ENCODE results near the gene RALGAPB. TPM values are rescaled to one million over a fixed set of nuclear protein-coding genes. Genes with fewer than 3 reads are reported as not detected.

Gene RALGAPB
- total and polyA plus RNA-seq, 2 of the 13 experiments (the other 11 are each of a cell fraction or from before 2014, with no cell fraction given), result 17.6 to 30.6 TPM

DNA sequence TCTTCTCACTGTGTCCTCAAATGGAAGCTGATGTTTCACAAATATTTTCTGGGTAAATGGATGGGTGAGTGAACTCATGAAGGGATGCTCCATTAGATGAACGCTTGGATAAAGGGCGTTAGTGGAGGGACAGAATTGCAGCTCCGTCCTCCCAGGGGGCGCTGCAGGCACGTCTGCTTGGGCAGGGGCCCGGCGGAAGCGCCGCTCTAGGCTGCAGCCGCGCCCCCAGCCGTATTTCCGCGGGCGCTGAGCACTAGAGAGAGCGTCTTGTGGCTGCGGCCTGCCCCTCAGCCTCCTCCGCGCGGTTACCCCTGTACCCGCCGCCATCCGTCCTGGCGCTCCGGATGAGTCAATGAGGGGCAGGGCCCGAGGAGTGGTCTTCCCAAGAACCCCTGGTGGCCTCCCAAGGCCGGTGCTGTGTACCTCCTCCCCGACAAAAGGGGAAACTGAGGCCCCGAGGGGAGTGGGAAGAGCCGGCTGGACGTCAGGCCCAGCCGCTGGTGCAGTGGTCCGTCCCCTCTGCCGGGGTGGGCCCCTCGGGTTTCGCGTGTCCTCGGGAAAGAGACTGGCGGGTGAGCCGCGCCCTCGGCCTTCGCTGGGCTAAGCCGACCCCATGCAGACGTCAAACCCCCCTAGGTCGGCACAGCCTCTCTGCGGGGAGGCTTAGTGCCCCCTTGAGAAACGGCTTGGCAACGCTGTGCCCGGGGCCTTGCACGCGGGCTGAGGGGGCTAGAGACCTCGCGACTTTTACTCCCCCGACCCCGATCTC, 26.0 kb upstream of the RALGAPB start (continued):
- TF ChIP-seq, protein P1, sequence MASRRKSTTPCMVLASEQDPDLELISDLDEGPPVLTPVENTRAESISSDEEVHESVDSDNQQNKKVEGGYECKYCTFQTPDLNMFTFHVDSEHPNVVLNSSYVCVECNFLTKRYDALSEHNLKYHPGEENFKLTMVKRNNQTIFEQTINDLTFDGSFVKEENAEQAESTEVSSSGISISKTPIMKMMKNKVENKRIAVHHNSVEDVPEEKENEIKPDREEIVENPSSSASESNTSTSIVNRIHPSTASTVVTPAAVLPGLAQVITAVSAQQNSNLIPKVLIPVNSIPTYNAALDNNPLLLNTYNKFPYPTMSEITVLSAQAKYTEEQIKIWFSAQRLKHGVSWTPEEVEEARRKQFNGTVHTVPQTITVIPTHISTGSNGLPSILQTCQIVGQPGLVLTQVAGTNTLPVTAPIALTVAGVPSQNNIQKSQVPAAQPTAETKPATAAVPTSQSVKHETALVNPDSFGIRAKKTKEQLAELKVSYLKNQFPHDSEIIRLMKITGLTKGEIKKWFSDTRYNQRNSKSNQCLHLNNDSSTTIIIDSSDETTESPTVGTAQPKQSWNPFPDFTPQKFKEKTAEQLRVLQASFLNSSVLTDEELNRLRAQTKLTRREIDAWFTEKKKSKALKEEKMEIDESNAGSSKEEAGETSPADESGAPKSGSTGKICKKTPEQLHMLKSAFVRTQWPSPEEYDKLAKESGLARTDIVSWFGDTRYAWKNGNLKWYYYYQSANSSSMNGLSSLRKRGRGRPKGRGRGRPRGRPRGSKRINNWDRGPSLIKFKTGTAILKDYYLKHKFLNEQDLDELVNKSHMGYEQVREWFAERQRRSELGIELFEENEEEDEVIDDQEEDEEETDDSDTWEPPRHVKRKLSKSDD (CRISPR knock-in tag; IDR thresholded peaks at IDR 0.05; ENCODE audit: low read depth), result peak; percentile 76; the same call in 1 of the 2 replicates
- TF ChIP-seq ZNF17 (CRISPR knock-in tag; IDR thresholded peaks at IDR 0.05) (peak; percentile 75; the same call in 1 of the 2 replicates), ZNF496 (CRISPR knock-in tag; IDR thresholded peaks at IDR 0.05; ENCODE audit: insufficient replicate concordance) (no peak), NRL (CRISPR knock-in tag; IDR thresholded peaks at IDR 0.05; ENCODE audit: borderline replicate concordance) (peak; percentile 99), SRSF1 (optimal IDR thresholded peaks at IDR 0.05; ENCODE audit: low read depth, low read length) (peak; percentile 92), ZNF484 (CRISPR knock-in tag; IDR thresholded peaks at IDR 0.05; ENCODE audit: borderline replicate concordance, low read depth) (peak; percentile 81; the same call in 1 of the 2 replicates), ZZZ3 (CRISPR knock-in tag; IDR thresholded peaks at IDR 0.05; ENCODE audit: borderline replicate concordance) (peak; percentile 100), SALL1 (CRISPR knock-in tag; IDR thresholded peaks at IDR 0.05) (peak; percentile 97), TRIM22 (IDR thresholded peaks at IDR 0.05) (no peak), MTF2 (CRISPR knock-in tag; IDR thresholded peaks at IDR 0.05; ENCODE audit: borderline replicate concordance) (peak; percentile 73; the same call in 1 of the 2 replicates), KDM4B (CRISPR knock-in tag; IDR thresholded peaks at IDR 0.05) (peak; percentile 97), ZBTB7A (CRISPR knock-in tag; IDR thresholded peaks at IDR 0.05) (peak; percentile 84; the same call in 1 of the 2 replicates), ZNF33B (CRISPR knock-in tag; IDR thresholded peaks at IDR 0.05) (peak; percentile 66; the same call in 1 of the 2 replicates), KLF13 (CRISPR knock-in tag; IDR thresholded peaks at IDR 0.05) (peak; percentile 90), ZNF678 (CRISPR knock-in tag; IDR thresholded peaks at IDR 0.05) (peak; percentile 91; the same call in 1 of the 2 replicates), POLR2G (IDR thresholded peaks at IDR 0.05; ENCODE audit: low read depth, low read length) (peak; percentile 98), ZFP1 (CRISPR knock-in tag; IDR thresholded peaks at IDR 0.05) (peak; percentile 97), MIXL1 (CRISPR knock-in tag; IDR thresholded peaks at IDR 0.05) (peak; percentile 81), ZNF451 (CRISPR knock-in tag; IDR thresholded peaks at IDR 0.05) (peak; percentile 97), ZMYM4 (CRISPR knock-in tag; IDR thresholded peaks at IDR 0.05) (peak; percentile 100), ZNF503 (CRISPR knock-in tag; IDR thresholded peaks at IDR 0.05) (peak; percentile 91), ZNF136 (CRISPR knock-in tag; IDR thresholded peaks at IDR 0.05; ENCODE audit: low read depth) (peak; percentile 96; the same call in 1 of the 2 replicates)
- TF ChIP-seq, protein P2, sequence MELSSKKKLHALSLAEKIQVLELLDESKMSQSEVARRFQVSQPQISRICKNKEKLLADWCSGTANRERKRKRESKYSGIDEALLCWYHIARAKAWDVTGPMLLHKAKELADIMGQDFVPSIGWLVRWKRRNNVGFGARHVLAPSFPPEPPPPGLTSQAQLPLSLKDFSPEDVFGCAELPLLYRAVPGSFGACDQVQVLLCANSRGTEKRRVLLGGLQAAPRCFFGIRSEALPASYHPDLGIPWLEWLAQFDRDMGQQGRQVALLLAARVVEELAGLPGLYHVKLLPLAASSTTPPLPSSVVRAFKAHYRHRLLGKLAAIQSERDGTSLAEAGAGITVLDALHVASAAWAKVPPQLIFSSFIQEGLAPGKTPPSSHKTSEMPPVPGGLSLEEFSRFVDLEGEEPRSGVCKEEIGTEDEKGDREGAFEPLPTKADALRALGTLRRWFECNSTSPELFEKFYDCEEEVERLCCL (CRISPR knock-in tag; IDR thresholded peaks at IDR 0.05; ENCODE audit: borderline replicate concordance), result peak; percentile 98
